HEK293 (cell line): Measurements from ENCODE around the gene MEGF9.
A peak's percentile ranks its signal among the peaks of the same experiment; 100 is the strongest.

Source experiments
- CTCF ChIA-PET: fragments of 350-600 bp; formaldehyde crosslinking; extraction: SDS; loops from one replicate; lab custom pipeline; 2021; ENCODE audit warnings: antibody characterized with exemption; lab: Yijun Ruan, JAX
- POLR2A ChIA-PET: fragments of 300-600 bp; formaldehyde crosslinking; extraction: SDS; loops from one replicate; lab custom pipeline; 2020; ENCODE audit warnings: antibody characterized with exemption, inconsistent platforms; lab: Yijun Ruan, JAX
- H3K27ac ChIP-seq: fragments of 200-500 bp; sonication (Bioruptor generic); 2 replicates; pipeline ENCODE4 v1.5.1; 2014; ENCODE audit warnings: low read depth, low read length, control low read depth, inconsistent platforms; ENCODE audit errors: extremely low read depth
- H3K36me3 ChIP-seq, 2 experiments: fragments of 200-500 bp in 1 of 2; sonication (Bioruptor generic) in 1 of 2; 1 replicate in 1 of 2; 2 replicates in 1 of 2; pipeline ENCODE4 v1.5.1; 2014 to 2017; ENCODE audit warnings: inconsistent platforms in 2 of 2, low read length in 2 of 2; ENCODE audit not compliant: control insufficient read depth in 2 of 2, insufficient read depth in 1 of 2
- H3K4me1 ChIP-seq: fragments of 200-500 bp; sonication (Bioruptor generic); 2 replicates; pipeline ENCODE4 v1.5.1; 2014; ENCODE audit warnings: mild to moderate bottlenecking, low read length, inconsistent platforms; ENCODE audit not compliant: control insufficient read depth, insufficient read depth
- H3K4me3 ChIP-seq: 2 replicates; pipeline ENCODE4 v1.5.1; 2011; ENCODE audit warnings: low read depth, mild to moderate bottlenecking, control low read depth, low read length, moderate library complexity
- H3K9me3 ChIP-seq: fragments of 200-500 bp; sonication (Bioruptor generic); 2 replicates; pipeline ENCODE4 v1.5.1; 2014; ENCODE audit warnings: low read depth, low read length, inconsistent platforms; ENCODE audit not compliant: control insufficient read depth, insufficient read depth
- PRDM10 ChIP-seq: fragments of 450-650 bp; formaldehyde crosslinking; IDR thresholded peaks from 2 replicates; pipeline ENCODE4 v1.5.1; 2016; ENCODE audit warnings: missing biosample characterization, missing genetic modification characterization
- PRDM6 ChIP-seq: fragments of 450-650 bp; formaldehyde crosslinking; IDR thresholded peaks from 2 replicates; pipeline ENCODE4 v1.5.1; 2017; ENCODE audit warnings: missing biosample characterization, missing genetic modification characterization
- ZFP3 ChIP-seq: fragments of 450-650 bp; formaldehyde crosslinking; IDR thresholded peaks from 2 replicates; pipeline ENCODE4 v1.5.1; 2016; ENCODE audit warnings: low read depth, missing biosample characterization, missing genetic modification characterization
- ZNF202 ChIP-seq: fragments of 450-650 bp; formaldehyde crosslinking; IDR thresholded peaks from 2 replicates; pipeline ENCODE4 v1.5.1; 2016; ENCODE audit warnings: missing biosample characterization, missing genetic modification characterization, borderline replicate concordance
- ZNF585B ChIP-seq: fragments of 450-650 bp; formaldehyde crosslinking; IDR thresholded peaks from 2 replicates; pipeline ENCODE4 v1.5.1; 2016; ENCODE audit warnings: missing biosample characterization, missing genetic modification characterization
- ZNF629 ChIP-seq: fragments of 450-650 bp; formaldehyde crosslinking; IDR thresholded peaks from 2 replicates; pipeline ENCODE4 v1.5.1; 2017; ENCODE audit warnings: missing biosample characterization, missing genetic modification characterization
- ZNF660 ChIP-seq: fragments of 450-650 bp; IDR thresholded peaks from 2 replicates; pipeline ENCODE4 v1.5.1; 2018; ENCODE audit warnings: missing biosample characterization, mild to moderate bottlenecking, missing genetic modification characterization
- ZNF664 ChIP-seq: fragments of 450-650 bp; formaldehyde crosslinking; IDR thresholded peaks from 2 replicates; pipeline ENCODE4 v1.5.1; 2016; ENCODE audit warnings: missing biosample characterization, missing genetic modification characterization
- ZNF701 ChIP-seq: fragments of 450-650 bp; formaldehyde crosslinking; IDR thresholded peaks from 2 replicates; pipeline ENCODE4 v1.5.1; 2016; ENCODE audit warnings: missing biosample characterization, missing genetic modification characterization
- TF ChIP-seq, protein P1 (sequence below): fragments of 450-650 bp; formaldehyde crosslinking; IDR thresholded peaks from 2 replicates; pipeline ENCODE4 v1.5.1; 2016; ENCODE audit warnings: missing biosample characterization, missing genetic modification characterization

MEGF9 gene

DNA sequence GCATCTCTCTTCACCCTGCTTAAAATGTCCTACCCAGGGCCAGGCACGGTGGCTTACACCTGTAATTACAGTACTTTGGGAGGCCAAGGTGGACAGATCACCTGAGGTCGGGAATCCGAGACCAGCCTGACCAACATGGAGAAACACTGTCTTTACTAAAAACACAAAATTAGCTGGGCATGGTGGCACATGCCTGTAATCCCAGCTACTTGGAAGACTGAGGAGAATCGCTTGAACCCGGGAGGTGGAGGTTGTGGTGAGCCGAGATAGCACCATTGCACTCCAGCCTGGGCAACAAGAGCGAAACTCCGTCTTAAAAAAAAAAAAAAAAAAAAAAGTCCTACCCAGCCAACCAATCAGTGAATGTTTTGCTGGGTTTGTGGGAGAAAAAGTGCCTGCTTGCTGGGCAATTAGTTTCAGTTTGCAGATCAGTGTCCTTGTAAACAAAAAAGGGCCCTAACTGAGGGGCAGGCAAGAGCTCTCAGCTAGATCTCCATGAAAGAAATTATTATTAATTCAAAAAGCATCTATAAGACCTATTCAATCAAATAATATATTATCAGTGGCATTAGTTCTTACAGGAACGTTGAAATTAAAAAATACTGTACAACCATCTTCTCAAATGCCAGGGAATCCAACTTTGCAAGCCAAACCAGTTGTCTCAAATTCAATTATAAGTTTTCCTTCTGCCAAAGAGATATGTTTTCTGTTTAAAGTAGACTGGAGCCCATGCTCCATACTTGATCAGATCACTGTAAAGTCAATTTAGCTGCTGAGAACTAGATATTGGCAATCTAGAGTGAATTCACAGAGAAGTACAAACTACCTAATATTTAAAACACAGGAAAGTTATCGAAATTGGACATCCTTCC lies 3.9 kb downstream of the MEGF9 start (continued):
- TF ChIP-seq ZFP3 (tag by site-specific recombination): no peak

- ChIA-PET POLR2A (interaction anchor here (0.6 kb wide), 1 partner anchor 49 kb away, joined by 3 read pairs; no protein-coding TSS in a partner anchor), CTCF (no interaction called here)
- TF ChIP-seq ZNF629 (tag by site-specific recombination) (peak; percentile 15; the same call in 1 of the 2 replicates), ZFP3 (tag by site-specific recombination) (no peak), ZNF660 (tag by site-specific recombination) (no peak), PRDM10 (tag by site-specific recombination) (peak; percentile 55; the same call in 1 of the 2 replicates), PRDM6 (0 out of 2 replicates have a peak, but pooled peaks have one; percentile 26)
- Histone ChIP-seq H3K9me3 (no peaks in the 10 kb centered on the region), H3K36me3 (no peaks in the 10 kb centered on the region; a peak in 1 of 3 replicates), H3K4me3 (no peak overlapping the region), H3K4me1 (peaks cover 18% of the 10 kb centered on the region; the same call in 1 of the 2 replicates), H3K27ac (no peak overlapping the region)
Observed at GRCh38 chr9:120708526-120709224, 5.6 kb downstream of the MEGF9 start.

DNA sequence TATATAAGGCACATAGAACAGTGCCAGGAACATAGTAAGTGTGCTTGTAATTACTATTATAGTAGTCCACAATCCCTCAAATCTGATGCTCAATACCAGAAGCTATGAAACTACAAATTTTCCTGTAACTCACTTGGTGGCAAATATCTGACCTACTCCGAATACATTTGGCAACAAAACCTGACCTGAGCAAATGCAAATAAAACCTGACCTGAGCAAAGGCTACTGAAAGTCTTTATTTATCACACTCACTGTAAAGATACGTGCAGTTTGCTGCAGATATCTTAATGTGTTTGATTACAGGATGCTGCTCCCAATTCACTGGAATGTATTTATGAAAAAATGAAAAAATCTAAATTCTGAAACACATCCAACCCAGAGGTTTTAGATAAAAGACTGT lies 7.1 kb downstream of the MEGF9 start:
- Histone ChIP-seq H3K27ac (no peak overlapping the region), H3K9me3 (no peaks in the 10 kb centered on the region), H3K4me3 (no peak overlapping the region), H3K36me3 (no peaks in the 10 kb centered on the region; a peak in 1 of 3 replicates), H3K4me1 (peaks cover 15% of the 10 kb centered on the region; the same call in 1 of the 2 replicates)
- TF ChIP-seq ZNF585B (tag by site-specific recombination) (no peak), ZNF202 (no peak), ZNF664 (tag by site-specific recombination) (peak; percentile 83; the same call in 1 of the 2 replicates), ZNF701 (tag by site-specific recombination) (no peak)
- TF ChIP-seq, protein P1, sequence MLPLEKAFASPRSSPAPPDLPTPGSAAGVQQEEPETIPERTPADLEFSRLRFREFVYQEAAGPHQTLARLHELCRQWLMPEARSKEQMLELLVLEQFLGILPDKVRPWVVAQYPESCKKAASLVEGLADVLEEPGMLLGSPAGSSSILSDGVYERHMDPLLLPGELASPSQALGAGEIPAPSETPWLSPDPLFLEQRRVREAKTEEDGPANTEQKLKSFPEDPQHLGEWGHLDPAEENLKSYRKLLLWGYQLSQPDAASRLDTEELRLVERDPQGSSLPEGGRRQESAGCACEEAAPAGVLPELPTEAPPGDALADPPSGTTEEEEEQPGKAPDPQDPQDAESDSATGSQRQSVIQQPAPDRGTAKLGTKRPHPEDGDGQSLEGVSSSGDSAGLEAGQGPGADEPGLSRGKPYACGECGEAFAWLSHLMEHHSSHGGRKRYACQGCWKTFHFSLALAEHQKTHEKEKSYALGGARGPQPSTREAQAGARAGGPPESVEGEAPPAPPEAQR (tag by site-specific recombination): no peak
- POLR2A ChIA-PET: interaction anchor here (1.2 kb wide), 1 partner anchor 7 kb away, joined by 3 read pairs; the partner anchor contains the start of gene MEGF9
- CTCF ChIA-PET: no interaction called here
